GM21528 (cell line): ENCODE data around the gene MITF.
"Not testable (repeated sequence)": the region's sequence is repeated elsewhere in the genome, so short reads cannot be mapped to it uniquely, and the experiment has no call there.

Experiments
- ATAC-seq: cut with Tn5 transposase; IDR thresholded peaks from one replicate; pipeline ENCODE4 v1.9.1; 2021; ENCODE audit warnings: mild to moderate bottlenecking, moderate library complexity; ENCODE audit not compliant: unreplicated experiment, low FRiP score

MITF gene

DNA sequence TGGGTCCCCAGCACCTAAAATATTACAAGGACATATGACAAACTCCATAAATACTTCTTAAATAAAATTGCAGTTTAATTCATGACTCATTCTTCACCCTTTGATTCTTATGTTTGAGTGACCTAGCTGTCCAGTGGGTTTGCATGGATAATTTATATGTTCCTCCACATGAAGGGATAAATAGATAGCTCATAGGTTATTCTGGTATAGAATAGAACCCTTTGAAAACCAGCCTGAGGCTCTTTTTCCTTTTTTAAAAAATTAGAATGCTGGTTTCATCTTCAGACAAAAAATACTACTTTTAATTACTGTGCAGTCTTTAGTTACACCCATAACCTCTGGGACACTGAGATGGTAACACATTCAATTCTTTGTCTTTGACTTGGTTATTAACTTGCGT, 163.1 kb downstream of the MITF start:
- ATAC-seq, result no peak

DNA sequence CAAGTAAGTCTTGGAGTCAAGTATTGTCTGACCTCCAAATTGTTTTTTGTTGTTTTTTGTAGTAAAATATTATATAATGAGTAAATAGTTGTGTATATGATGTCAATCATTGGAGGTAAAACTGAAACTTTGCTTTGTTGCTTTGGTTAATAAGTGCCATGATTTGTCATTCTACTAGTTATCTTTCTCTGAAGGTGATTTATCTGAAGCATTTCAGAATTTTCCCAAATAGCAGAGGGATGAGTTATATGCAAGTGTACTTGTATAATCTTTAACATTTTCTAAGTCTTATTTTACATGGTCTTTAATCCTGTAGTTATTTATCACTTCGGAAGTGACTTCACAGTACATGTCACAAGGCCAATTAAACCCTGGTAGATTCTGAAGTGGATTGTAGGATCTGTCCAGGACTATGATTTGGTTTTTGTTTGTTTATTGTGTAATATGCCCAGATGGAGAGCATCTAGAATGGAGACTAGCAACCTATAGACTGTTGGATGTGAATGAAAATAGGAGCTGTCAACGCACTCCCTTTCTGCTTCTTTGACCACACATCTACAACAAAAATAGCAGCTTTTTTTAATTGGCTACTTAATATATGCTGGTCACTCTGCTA, 167.2 kb downstream of the MITF start:
- ATAC-seq, result no peak

DNA sequence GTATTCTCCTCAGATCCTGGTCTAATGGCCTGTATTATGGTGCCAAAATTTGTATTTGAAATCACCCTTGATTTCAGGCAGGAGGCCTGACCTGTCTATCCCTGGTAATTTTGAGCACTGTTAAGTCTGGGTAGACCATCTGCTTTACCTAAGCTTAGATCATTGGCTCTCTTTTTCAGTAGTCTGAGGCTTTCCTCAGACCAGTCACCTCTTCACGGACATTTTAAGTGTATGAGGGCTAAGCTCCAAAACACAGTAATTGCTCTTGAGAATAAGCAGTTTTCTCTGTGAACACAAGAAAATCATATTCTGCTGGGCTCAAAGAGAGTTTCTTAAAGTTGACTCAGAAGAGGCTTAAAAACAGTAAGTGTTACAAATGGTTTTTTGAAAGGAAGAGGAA, 168.3 kb downstream of the MITF start:
- no peak for ATAC-seq

GRCh38 chr3:69909859-69910258, 170.6 kb downstream of the MITF start:
- not testable (repeated sequence) for ATAC-seq

DNA sequence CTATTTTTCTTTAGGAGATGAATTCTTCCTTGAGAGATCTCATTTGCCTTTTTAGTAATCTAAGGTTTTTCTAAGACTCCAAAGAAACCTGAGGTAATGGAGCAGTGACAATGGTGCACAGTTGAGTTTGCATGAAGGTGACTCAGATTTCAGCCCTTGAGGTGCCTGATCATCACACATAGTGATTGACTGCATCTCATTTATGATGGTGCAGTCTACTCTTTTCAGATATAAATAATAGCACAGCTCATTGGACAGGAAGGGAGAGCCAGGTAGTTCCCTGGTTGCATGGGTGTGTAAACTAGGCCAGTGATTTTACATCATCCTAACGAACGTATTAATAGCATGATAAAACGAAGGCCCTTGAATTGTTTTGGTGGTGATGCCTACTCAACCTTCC, 174.2 kb downstream of the MITF start:
- ATAC-seq, result no peak

DNA sequence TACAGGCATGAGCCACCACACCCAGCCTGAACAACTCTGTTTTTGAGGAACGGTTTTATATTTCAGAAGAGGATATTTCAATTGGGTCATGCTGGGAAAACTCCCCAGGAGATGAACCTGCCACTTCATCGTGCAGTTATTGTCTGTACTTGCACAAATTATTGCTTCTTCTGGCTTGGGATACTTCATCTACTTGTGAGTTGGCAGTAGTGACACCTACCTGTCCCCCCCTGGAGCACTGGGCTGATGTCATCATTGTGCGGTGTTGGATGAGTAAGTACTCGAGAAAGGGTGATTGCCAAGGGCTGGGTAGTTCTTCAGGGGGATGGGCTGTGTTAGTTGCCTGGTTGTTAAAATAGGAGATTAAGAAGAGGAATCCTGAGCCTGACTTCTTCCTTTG, 175.1 kb downstream of the MITF start:
- ATAC-seq, result no peak

- ATAC-seq, result no peak
These were observed 176.5 kb downstream of the MITF start for GRCh38 chr3:69915726-69916125.

- not testable (repeated sequence) for ATAC-seq
These were observed 180.7 kb downstream of the MITF start for GRCh38 chr3:69920009-69920408.

GRCh38 chr3:69921651-69922050, 182.4 kb downstream of the MITF start:
- ATAC-seq, result no peak

DNA sequence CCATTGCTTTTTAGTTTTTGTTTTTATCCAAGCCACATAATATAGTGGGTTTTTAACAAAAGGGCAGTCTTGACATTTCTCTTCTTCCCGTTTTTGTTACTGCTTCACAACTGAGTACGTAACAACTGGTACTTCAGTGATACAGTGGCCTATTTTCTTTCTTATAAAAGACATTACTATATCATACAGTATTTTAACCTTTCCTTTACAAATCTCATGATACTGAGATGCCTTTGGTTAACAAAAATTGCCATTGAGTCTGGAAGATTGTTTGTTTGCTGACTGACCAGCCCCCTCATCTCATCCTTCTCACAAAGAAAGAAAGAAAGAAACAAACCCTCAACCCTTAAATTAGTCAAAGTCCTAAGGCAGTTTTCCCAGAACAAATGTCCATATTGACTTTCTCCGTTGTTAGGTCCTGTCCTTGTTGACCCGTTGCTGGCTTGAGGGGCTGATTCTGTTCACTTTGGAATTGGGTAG, 183.3 kb downstream of the MITF start:
- no peak for ATAC-seq

- ATAC-seq, result no peak
These were observed 186.2 kb downstream of the MITF start for GRCh38 chr3:69925506-69925905.

DNA sequence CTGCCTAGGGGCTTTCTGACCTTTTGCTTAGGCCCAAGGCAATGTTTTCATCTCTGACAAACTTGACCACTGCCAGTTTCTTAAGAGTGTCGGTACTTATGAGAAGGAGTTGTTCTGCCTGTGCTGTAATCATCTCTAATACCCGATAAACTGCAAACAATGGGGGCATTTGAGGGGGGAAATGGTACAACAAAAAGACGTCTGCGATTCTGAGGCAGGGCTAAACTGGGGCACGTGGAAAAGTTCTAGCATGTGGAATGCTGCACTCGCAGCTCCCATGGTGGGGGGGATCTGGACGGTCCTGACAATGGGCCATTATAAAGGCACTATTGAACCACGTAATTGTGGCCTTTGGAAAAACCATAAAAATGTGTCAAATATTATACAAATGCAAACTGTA, 187.1 kb downstream of the MITF start:
- no peak for ATAC-seq

DNA sequence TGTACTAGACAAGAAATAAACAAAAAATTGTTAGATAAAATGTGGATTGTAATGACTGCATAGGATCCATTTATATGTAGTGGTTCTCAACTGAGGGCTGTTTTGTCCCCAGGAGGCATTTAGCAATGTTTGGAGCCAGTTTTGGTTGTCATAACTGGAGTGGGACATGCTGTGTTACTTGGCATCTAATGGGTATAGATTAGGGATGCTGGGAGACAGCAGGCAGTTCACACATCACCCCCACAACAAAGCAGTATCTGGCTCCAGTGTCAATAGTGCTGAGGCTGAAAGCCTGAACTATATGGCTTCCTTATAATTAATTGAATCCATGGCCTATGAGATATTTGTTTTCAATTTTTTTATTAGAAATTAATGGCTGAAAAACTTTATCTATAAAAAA, 188.3 kb downstream of the MITF start:
- no peak for ATAC-seq

DNA sequence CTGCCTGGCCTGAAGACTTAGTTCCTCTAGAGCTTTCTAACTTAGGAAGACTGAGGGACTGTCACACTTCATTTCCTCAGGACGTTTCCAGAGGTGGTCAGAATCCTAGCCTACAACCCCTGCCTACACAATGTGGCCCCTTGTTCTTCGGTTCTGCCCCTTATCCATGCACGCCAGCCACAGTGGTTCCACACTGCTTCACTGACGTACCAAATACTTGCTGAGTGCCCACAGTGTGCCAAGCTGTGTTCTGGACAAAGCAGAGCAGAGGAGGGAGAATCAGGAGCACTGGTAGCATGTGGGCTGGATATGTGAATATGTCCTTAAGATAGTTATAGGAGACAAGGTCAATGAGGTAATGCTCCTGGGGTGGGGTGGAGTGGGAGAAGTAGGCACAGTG, 189.8 kb downstream of the MITF start:
- no peak for ATAC-seq

GRCh38 chr3:69930564-69930963, 191.3 kb downstream of the MITF start:
- no peak for ATAC-seq

GRCh38 chr3:69932087-69932486, 192.8 kb downstream of the MITF start:
- ATAC-seq, result no peak

DNA sequence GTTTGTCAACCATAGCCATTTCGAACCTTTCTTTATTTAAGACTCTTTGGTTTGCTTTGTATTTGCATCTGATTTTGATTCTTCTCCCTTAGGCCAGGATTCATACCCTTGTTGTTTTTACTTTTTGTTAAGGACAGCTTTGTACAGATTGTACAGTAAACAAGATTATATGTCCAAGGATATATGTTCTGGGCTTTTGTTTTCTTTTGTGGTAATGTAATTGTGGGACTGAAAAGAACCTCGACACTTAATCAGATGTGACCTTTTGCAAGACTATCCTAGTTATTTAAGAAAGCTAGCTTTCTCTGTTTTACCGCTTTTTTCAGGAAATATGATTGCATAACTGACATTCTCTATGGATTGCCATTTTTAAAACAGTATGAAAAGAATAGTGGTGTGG, 193.2 kb downstream of the MITF start:
- no peak for ATAC-seq

DNA sequence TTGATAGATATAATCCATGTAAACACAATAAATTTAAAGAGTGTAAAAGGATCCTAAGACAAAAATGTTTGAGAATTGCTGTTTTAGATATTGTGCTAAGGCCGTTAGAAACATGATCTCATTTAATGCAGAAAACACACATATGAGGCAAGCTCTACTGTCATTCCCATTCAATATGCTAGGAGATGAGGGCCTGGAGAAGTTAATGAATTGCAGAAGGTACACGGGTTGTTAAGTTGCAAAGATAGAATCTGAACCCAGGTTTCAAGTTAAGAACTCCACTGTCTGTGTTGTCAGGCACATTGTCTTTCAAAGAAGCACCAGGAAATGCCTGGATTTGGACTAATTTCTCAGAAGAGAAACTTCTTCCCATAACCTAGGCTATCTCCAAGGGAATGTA, 195.1 kb downstream of the MITF start:
- ATAC-seq, result no peak

DNA sequence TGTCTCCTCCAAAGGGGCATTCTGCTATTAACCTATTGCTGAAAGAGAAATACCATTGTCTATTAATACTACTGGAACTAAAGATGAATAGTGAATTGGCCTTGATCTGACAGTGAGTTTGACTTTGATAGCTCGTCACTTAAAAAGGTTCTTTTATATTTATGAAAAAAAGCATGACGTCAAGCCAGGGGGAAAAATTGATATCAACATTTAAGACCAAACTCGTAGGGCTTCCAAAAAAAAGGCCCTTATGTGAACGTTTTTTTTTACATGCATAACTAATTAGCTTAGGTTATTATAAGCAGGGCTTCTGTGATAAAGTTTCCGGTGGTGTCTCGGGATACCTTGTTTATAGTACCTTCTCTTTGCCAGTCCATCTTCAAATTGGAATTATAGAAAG, 197.0 kb downstream of the MITF start:
- no peak for ATAC-seq

GRCh38 chr3:69938061-69938460, 198.8 kb downstream of the MITF start:
- ATAC-seq, result no peak

DNA sequence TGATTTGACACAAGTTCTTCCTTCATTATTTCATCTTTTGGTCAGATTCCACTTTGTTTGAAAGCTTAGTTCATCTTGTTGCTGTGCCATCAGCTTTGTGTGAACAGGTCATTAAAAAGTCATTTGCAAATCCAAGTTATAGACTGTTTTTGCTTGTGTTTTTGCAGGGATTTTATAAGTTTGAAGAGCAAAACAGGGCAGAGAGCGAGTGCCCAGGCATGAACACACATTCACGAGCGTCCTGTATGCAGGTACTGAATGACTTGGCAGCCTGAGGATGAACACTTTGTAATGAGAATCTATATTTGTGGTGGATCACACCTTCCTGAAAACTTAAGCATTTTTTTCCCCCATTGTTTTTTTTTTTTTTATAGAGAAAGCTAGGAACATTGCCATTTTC, 199.7 kb downstream of the MITF start:
- no peak for ATAC-seq

- no peak for ATAC-seq
These were observed 201.8 kb downstream of the MITF start for GRCh38 chr3:69941037-69941436.
